Astrocyte of the spinal cord (primary cell): Measurements from ENCODE around the gene RPTOR.

ENCODE experiments used
- DNase-seq: peaks from one replicate; pipeline ENCODE4 v3.0.0; 2011; ENCODE audit warnings: low read depth, low spot score
- H3K4me3 ChIP-seq: 2 replicates; pipeline ENCODE4 v1.5.1; 2011; ENCODE audit warnings: low read depth, mild to moderate bottlenecking, low read length, moderate library complexity
- in situ Hi-C: cut with HindIII; loops from 2 replicates; pipeline ENCODE4 v1.10.0; 2017; ENCODE audit warnings: low sequenced_read_pairs
- TF ChIP-seq, protein P1 (sequence below): IDR thresholded peaks from 2 replicates; pipeline ENCODE4 v1.5.1; 2012; ENCODE audit warnings: low read depth, mild to moderate bottlenecking, low read length, inconsistent platforms

RPTOR gene

DNA sequence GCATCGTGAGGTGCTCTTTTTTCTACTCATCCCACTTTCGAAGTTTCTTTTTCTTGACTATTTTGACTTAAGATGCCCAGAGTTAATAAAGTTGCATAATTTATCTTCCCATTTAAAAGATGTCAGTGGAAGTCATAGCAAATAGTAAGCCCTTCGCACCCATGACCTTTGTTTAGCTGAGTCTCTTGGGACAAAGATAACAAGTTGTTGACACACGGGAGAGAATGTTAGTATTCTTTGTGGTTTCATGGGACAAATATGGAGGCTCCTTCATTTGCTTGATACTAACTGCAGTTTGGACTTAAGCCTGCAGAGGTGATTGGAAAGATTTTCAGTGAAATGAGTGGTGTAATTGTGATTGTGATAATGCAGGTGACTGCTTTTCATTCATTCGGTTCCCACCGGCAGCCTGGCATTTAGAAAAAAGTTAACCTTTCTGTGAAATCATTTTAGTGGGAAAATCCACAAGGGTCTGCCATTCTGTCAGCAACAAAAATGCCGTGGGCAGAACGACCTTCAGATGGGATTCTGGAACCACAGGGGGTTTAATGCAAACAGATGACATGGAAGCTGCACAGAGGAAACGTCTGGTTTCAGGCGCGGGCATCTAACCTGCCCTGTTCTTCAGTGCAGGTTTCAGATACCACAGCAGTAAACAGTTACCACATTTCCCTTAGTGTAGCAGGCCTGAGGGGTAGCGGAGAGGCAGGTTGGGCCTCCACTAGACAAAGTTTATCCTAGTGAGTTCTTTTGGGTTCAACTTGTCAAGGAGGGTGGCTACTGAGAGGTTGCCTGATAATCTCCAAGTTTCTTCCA lies 123.0 kb downstream of the RPTOR start:
- no peak for DNase-seq

DNA sequence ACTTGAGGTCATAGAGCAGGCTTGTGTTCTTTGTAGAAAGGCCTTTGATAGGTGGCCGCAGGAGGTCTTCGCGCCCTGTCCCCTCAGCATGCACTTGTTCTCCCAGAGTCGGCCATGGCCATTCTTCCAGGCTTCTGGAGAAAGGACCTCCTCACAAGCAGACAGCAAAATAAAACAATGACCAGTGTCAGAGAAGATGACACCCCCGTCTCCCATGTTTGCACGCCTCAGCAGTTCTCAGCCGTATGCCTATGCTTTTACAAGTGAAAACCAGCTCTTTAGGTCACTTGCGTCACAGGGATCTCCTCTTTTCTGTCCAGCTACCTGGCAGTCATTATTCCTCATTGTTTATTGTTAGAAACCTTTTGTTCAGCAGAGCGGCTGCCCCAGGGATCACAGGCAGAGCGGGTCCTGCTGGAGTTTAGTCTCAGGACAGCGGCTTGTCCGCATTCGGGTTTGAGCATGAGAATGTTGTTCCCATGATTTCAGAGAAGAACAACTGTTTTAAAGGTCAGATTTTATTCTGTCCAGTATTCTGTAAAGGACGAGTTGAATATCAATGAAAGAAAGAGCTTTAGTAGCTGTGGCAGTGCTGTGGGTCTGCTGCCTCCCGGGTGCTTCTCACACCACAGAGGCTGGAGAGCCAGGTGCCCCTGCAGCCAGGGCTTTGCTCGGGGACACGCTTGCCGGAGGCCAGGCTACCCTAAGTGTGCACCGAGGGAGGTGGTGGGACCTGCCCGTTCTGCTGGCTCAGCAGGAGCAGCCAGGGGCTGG lies 123.9 kb downstream of the RPTOR start:
- TF ChIP-seq, protein P1, sequence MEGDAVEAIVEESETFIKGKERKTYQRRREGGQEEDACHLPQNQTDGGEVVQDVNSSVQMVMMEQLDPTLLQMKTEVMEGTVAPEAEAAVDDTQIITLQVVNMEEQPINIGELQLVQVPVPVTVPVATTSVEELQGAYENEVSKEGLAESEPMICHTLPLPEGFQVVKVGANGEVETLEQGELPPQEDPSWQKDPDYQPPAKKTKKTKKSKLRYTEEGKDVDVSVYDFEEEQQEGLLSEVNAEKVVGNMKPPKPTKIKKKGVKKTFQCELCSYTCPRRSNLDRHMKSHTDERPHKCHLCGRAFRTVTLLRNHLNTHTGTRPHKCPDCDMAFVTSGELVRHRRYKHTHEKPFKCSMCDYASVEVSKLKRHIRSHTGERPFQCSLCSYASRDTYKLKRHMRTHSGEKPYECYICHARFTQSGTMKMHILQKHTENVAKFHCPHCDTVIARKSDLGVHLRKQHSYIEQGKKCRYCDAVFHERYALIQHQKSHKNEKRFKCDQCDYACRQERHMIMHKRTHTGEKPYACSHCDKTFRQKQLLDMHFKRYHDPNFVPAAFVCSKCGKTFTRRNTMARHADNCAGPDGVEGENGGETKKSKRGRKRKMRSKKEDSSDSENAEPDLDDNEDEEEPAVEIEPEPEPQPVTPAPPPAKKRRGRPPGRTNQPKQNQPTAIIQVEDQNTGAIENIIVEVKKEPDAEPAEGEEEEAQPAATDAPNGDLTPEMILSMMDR, result no peak
- in situ Hi-C loops, result no loop called here
- H3K4me3 ChIP-seq, result no peak overlapping the region
- DNase-seq, result no peak

More for the DNA sequence above, 123.0 kb downstream of the RPTOR start:
- H3K4me3 ChIP-seq, result no peak overlapping the region
- TF ChIP-seq, protein P1, result no peak
- in situ Hi-C loops, result no loop called here

DNA sequence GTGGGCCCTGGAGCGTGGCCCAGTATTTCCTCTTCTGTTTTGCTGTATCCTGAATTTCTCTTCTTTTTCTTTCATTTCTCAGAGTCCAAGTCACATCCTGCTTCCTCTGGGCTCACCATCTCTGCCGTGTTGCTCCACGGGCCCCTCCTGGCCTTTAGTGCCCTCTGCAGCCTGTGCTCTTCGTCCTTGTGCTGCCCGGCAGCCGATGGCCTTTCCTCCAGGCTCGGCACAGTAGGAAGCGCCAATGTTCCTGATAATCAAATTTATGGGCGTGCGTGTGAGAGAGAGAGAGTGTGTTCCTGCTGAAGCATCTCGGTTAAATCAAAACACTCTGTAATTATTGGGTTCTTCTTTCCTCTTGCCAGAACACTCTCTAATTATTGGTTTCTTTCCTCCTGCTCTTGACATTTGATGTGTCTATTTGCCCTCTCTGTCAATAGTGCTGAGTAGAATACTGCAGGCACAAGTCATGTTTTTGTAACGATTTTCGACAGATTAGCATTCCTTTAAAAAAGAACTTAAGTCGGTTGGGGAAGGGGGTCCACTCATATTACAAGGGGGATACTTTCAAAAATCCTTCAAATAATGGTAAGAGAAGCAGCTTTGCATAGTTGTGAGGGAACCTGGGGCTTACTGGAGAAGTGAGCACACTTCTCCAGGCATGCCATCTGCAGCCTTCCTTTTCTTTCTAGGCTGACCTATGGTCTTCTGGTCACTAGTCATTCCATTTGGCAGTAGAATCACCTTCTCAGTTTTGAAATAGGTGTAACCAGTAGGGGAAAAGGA lies 126.6 kb downstream of the RPTOR start:
- H3K4me3 ChIP-seq, result no peak overlapping the region
- no peak for DNase-seq
- TF ChIP-seq, protein P1, result no peak
- in situ Hi-C loops, result no loop called here

DNA sequence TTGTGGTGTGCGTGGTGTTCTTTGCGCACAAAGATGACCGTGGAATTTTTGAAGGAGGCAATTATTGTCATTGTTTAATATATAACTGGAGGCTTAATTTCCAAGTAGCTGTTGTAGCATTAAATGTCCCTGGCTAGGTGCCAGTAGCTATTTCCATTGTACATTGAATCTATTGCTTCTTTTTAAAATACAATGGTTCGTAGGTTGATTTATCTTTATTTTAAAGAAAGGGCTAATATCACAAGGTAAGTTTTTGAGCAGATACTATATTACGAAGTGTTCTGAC lies 127.1 kb downstream of the RPTOR start:
- DNase-seq, result no peak
- no peak overlapping the region for H3K4me3 ChIP-seq
- TF ChIP-seq, protein P1, result no peak
- in situ Hi-C loops, result no loop called here

DNA sequence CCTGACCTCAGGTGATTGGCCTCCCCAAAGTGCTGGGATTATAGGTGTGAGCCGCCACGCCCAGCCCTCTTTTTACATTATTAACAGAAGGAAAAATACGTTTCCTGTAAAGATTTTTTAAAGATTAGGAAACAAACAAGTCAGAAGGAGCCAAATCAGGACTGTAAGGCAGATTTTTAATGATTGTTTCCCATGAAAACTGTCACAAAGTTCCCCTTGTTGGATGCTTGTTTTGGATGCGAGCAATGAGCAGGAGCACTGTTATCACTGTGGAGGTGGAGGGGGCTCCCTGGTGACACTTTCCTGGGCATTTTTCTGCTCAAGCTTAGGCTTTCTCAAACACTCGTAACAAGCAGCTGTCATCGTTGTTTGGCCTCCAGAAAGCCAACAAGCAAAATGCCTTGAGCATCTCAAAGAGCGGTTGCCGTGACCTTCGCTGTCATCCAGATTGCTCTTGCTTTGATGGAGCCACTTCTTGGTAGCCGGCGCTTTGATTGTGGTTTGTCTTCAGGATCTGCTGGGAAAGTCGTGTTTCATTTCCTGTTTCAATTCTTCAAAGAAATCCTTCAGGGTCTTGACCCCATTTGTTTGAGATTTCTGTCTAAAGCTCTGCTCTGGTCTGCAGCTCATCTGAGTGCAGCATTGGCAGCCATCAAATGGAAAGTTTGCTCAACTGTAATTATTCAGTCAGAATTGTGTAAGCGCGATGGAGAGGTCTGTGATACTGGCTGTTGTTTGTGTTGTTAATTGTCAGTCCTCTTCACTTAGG lies 128.7 kb downstream of the RPTOR start:
- in situ Hi-C loops, result no loop called here
- no peak overlapping the region for H3K4me3 ChIP-seq
- DNase-seq, result peak; percentile 67
- TF ChIP-seq, protein P1, result no peak
